GM12864 (cell line): Measurements from ENCODE around the gene DNA2.

Source experiments
- DNase-seq: peaks from one replicate; pipeline ENCODE4 v3.0.0-alpha.2; 2011; ENCODE audit warnings: low read depth
- H3K4me3 ChIP-seq: 2 replicates; pipeline ENCODE4 v1.5.1; 2011; ENCODE audit warnings: mild to moderate bottlenecking, low read depth, low read length, control low read depth
- TF ChIP-seq, protein P1 (sequence below): IDR thresholded peaks from 2 replicates; pipeline ENCODE4 v1.5.1; 2011; ENCODE audit warnings: low read depth, mild to moderate bottlenecking, moderate library complexity, low read length, control low read depth, inconsistent platforms; ENCODE audit errors: missing control alignments

The DNA2 gene

DNA sequence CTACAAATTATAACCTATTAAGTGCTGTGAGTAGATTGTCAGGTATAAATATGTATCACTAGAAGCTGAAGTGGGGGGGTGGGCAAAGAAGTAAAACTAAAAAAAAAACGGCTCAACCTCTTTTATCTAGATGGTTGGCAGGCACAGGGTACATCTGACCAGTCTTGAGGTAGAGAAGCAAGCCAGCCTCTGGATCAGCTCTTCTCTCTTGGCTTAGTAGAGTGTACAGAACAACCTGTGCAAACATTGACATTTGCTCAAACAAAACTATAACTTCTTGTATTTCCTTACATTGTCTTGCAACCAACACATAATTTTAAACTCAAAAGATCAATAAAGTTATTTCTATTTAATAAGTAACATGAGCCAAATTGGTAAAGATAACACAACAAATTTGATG, 25.6 kb downstream of the DNA2 start:
- H3K4me3 ChIP-seq = no peak overlapping the region
- TF ChIP-seq, protein P1, sequence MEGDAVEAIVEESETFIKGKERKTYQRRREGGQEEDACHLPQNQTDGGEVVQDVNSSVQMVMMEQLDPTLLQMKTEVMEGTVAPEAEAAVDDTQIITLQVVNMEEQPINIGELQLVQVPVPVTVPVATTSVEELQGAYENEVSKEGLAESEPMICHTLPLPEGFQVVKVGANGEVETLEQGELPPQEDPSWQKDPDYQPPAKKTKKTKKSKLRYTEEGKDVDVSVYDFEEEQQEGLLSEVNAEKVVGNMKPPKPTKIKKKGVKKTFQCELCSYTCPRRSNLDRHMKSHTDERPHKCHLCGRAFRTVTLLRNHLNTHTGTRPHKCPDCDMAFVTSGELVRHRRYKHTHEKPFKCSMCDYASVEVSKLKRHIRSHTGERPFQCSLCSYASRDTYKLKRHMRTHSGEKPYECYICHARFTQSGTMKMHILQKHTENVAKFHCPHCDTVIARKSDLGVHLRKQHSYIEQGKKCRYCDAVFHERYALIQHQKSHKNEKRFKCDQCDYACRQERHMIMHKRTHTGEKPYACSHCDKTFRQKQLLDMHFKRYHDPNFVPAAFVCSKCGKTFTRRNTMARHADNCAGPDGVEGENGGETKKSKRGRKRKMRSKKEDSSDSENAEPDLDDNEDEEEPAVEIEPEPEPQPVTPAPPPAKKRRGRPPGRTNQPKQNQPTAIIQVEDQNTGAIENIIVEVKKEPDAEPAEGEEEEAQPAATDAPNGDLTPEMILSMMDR = no peak
- DNase-seq = no peak

GRCh38 chr10:68442971-68443370, 28.8 kb downstream of the DNA2 start:
- DNase-seq = no peak
- TF ChIP-seq, protein P1 = no peak
- H3K4me3 ChIP-seq = no peak overlapping the region

DNA sequence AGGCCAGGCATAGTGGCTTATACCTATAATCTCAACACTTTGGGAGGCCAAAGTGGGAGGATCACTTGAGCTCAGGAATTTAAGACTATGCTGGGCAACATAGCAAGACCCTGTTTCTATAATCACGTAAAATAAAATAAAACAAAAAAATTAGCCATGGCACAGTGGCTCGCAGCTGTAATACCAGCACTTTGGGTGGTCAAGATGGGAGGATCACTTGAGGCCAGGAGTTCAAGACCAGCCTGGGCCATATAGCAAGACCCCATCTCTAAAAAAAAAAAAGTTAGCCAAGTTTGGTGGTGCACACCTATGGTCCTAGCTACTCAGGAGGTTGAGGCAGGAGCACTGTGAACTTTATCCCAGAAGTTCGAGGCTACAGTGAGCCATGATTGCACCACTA, 30.9 kb downstream of the DNA2 start:
- H3K4me3 ChIP-seq = no peak overlapping the region
- DNase-seq = no peak
- TF ChIP-seq, protein P1 = no peak

DNA sequence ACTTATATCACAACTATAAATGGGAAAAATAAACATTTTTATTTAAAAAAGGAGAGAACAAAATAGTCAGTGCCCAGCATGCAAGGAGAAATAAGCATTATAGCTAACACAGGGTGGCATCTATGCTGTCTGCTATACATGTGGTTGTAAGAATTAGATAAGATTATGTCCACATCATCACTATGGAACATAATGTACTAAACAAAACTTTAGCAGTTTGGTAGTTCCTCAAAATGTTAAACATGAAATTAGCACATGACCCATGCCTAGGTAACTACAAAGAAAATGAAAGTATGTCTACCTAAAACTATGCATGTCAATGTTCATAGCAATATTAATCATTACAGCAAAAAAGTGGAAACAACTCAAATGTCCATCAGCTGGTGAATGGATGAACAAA, 36.0 kb downstream of the DNA2 start:
- H3K4me3 ChIP-seq = no peak overlapping the region
- no peak for DNase-seq
- TF ChIP-seq, protein P1 = no peak

GRCh38 chr10:68434657-68435056, 37.1 kb downstream of the DNA2 start:
- DNase-seq = no peak
- TF ChIP-seq, protein P1 = no peak
- H3K4me3 ChIP-seq = no peak overlapping the region

GRCh38 chr10:68428396-68429104, 43.2 kb downstream of the DNA2 start:
- TF ChIP-seq, protein P1 = no peak
- no peak overlapping the region for H3K4me3 ChIP-seq

GRCh38 chr10:68424454-68425014, 47.2 kb downstream of the DNA2 start:
- TF ChIP-seq, protein P1 = no peak
- DNase-seq = no peak
- no peak overlapping the region for H3K4me3 ChIP-seq

More at GRCh38 chr10:68428396-68429104, 43.2 kb downstream of the DNA2 start:
- no peak for DNase-seq
